SJCRH30 (cell line): ENCODE data around the gene SHKBP1. TPM values are rescaled to one million over a fixed set of nuclear protein-coding genes. Genes with fewer than 3 reads are reported as not detected.
"Not testable (repeated sequence)": the region's sequence is repeated elsewhere in the genome, so short reads cannot be mapped to it uniquely, and the experiment has no call there.

ENCODE experiments used
- DNase-seq, 2 experiments: peaks; one replicate each; pipeline ENCODE4 v3.0.0-alpha.2; 2015 to 2020
- H3K27ac ChIP-seq: fragments of 250-450 bp; sonication (Bioruptor Pico); 2 replicates; pipeline ENCODE4 v1.5.1; 2020; ENCODE audit warnings: mild to moderate bottlenecking, moderate library complexity
- H3K27me3 ChIP-seq: fragments of 250-450 bp; sonication (Bioruptor Pico); 2 replicates; pipeline ENCODE4 v1.5.1; 2020; ENCODE audit warnings: mild to moderate bottlenecking, moderate library complexity
- H3K36me3 ChIP-seq: fragments of 250-450 bp; sonication (Bioruptor Pico); 2 replicates; pipeline ENCODE4 v1.5.1; 2020; ENCODE audit warnings: mild to moderate bottlenecking, moderate library complexity
- H3K4me1 ChIP-seq: fragments of 250-450 bp; sonication (Bioruptor Pico); 2 replicates; pipeline ENCODE4 v1.5.1; 2020; ENCODE audit warnings: mild to moderate bottlenecking, moderate library complexity
- H3K4me3 ChIP-seq: fragments of 250-450 bp; sonication (Bioruptor Pico); 2 replicates; pipeline ENCODE4 v1.5.1; 2020; ENCODE audit warnings: mild to moderate bottlenecking, moderate library complexity
- H3K9me3 ChIP-seq: fragments of 250-450 bp; sonication (Bioruptor Pico); replicated peaks from 2 replicates; pipeline ENCODE4 v1.5.1; 2020; ENCODE audit warnings: mild to moderate bottlenecking, moderate library complexity
- total RNA-seq: library from RNA; depleted of rRNA; stranded (reverse); fragments of >200 nt; shearing (Covaris generic); gene quantifications from 2 replicates; pipeline ENCODE4 v1.2.3, GENCODE V29; 2014; rRNA removed

SHKBP1 gene, protein sequence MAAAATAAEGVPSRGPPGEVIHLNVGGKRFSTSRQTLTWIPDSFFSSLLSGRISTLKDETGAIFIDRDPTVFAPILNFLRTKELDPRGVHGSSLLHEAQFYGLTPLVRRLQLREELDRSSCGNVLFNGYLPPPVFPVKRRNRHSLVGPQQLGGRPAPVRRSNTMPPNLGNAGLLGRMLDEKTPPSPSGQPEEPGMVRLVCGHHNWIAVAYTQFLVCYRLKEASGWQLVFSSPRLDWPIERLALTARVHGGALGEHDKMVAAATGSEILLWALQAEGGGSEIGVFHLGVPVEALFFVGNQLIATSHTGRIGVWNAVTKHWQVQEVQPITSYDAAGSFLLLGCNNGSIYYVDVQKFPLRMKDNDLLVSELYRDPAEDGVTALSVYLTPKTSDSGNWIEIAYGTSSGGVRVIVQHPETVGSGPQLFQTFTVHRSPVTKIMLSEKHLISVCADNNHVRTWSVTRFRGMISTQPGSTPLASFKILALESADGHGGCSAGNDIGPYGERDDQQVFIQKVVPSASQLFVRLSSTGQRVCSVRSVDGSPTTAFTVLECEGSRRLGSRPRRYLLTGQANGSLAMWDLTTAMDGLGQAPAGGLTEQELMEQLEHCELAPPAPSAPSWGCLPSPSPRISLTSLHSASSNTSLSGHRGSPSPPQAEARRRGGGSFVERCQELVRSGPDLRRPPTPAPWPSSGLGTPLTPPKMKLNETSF
- 44.1 and 46.6 TPM in 2 replicates for total RNA-seq

- Histone ChIP-seq H3K27me3 (no peaks in the 10 kb centered on the region), H3K4me1 (no peaks in the 10 kb centered on the region), H3K9me3 (no peaks in the 10 kb centered on the region), H3K36me3 (peaks cover 6% of the 10 kb centered on the region), H3K27ac (peak within 1 kb of the TSS; percentile 46), H3K4me3 (peak within 1 kb of the TSS; percentile 75)
- peak; percentile 97 to 99 for DNase-seq
Observed at GRCh38 chr19:40576585-40577451, at the start of gene SHKBP1. SHKBP1 (plus strand) TSS chr19:40576873; CDS start chr19:40576900, 27 bp downstream.

- Histone ChIP-seq H3K27ac (no peak overlapping the region), H3K4me1 (0 out of 2 replicates have a peak, but pooled peaks cover 5% of the 10 kb centered on the region), H3K9me3 (no peaks in the 10 kb centered on the region), H3K36me3 (no peaks in the 10 kb centered on the region), H3K27me3 (peaks cover 22% of the 10 kb centered on the region; the same call in 1 of the 2 replicates), H3K4me3 (no peak overlapping the region)
- DNase-seq: no peak
Observed at GRCh38 chr19:40528078-40528477, 48.6 kb upstream of the SHKBP1 start.

- H3K36me3 ChIP-seq: no peaks in the 10 kb centered on the region
- 0 out of 2 replicates have a peak, but pooled peaks cover 5% of the 10 kb centered on the region for H3K4me1 ChIP-seq
Observed at GRCh38 chr19:40528533-40529092, 48.1 kb upstream of the SHKBP1 start.

GRCh38 chr19:40529093-40529954 is 47.3 kb upstream of the SHKBP1 start:
- no peaks in the 10 kb centered on the region for H3K9me3 ChIP-seq
- H3K27me3 ChIP-seq: peaks cover 22% of the 10 kb centered on the region; the same call in 1 of the 2 replicates
- H3K27ac ChIP-seq: no peak overlapping the region
- peak overlapping the region; percentile 49 for H3K4me3 ChIP-seq
- 0 out of 2 replicates have a peak, but pooled peaks cover 5% of the 10 kb centered on the region for H3K4me1 ChIP-seq
- peak; percentile 82 to 89 for DNase-seq
- H3K36me3 ChIP-seq: no peaks in the 10 kb centered on the region

More at GRCh38 chr19:40528533-40529092, 48.1 kb upstream of the SHKBP1 start:
- no peak for DNase-seq
- Histone ChIP-seq H3K27me3 (peaks cover 22% of the 10 kb centered on the region; the same call in 1 of the 2 replicates), H3K27ac (no peak overlapping the region), H3K4me3 (no peak overlapping the region), H3K9me3 (no peaks in the 10 kb centered on the region)

DNA sequence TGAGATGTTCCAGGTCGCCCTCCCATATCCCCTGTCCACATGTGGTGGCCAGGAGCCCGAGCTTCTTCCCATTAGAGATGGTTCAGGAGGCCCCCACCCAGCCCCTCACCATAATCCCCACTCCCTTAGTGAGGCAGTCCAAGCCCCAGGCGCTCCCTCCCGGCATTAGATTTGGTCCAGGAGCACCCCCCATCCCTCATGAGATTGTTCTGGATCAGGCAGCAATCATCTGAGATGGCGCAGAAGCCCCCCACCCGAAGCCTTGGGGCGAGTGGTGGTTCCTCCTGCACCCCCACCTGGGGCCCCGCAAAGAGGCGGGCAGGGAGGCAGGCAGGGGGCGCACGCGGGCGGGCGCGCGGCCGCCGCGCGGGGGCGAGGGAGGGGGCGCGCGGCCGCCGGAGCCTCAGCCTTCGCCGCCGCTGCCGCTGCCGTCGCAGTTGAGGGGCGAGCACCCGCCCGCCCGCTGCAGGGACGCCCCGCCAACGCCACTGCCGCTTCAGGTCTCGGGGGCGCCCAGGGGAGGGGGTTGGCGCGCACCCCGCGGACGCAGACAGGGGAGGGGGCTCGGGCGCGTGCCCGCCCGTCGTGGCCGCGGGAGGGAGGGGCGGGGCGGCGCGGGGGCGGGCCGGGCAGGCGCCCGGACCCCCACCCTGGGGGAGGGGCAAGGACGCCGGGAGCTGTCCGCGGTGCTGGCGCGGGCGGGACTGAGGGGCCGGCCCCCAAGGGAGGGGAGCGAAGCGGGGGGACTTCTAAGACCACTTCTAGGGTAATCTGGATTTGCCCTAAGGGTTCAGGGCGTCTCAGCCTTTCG is 46.4 kb upstream of the SHKBP1 start:
- Histone ChIP-seq H3K27me3 (peaks cover 15% of the 10 kb centered on the region; the same call in 1 of the 2 replicates), H3K36me3 (no peaks in the 10 kb centered on the region), H3K4me1 (0 out of 2 replicates have a peak, but pooled peaks cover 5% of the 10 kb centered on the region), H3K4me3 (no peak overlapping the region), H3K9me3 (no peaks in the 10 kb centered on the region), H3K27ac (no peak overlapping the region)
- peak in 1 of 2 experiments; percentile 47 for DNase-seq

- H3K27ac ChIP-seq: no peak overlapping the region
- H3K4me1 ChIP-seq: 0 out of 2 replicates have a peak, but pooled peaks cover 5% of the 10 kb centered on the region
- no peak overlapping the region for H3K4me3 ChIP-seq
- H3K9me3 ChIP-seq: no peaks in the 10 kb centered on the region
- H3K27me3 ChIP-seq: no peaks in the 10 kb centered on the region; the same call in 1 of the 2 replicates
- no peak for DNase-seq
- no peaks in the 10 kb centered on the region for H3K36me3 ChIP-seq
Observed at GRCh38 chr19:40533508-40533907, 43.2 kb upstream of the SHKBP1 start.

- Histone ChIP-seq H3K4me1 (0 out of 2 replicates have a peak, but pooled peaks cover 5% of the 10 kb centered on the region), H3K4me3 (no peak overlapping the region), H3K27me3 (no peaks in the 10 kb centered on the region), H3K9me3 (no peaks in the 10 kb centered on the region), H3K27ac (no peak overlapping the region), H3K36me3 (no peaks in the 10 kb centered on the region)
- no peak for DNase-seq
Observed at GRCh38 chr19:40534148-40534547, 42.5 kb upstream of the SHKBP1 start.

- H3K9me3 ChIP-seq: no peaks in the 10 kb centered on the region
- peaks cover 8% of the 10 kb centered on the region; the same call in 1 of the 2 replicates for H3K4me1 ChIP-seq
- H3K36me3 ChIP-seq: no peaks in the 10 kb centered on the region
- H3K4me3 ChIP-seq: no peak overlapping the region
- DNase-seq: no peak
- H3K27me3 ChIP-seq: no peaks in the 10 kb centered on the region
- no peak overlapping the region for H3K27ac ChIP-seq
Observed at GRCh38 chr19:40539070-40539469, 37.6 kb upstream of the SHKBP1 start.

GRCh38 chr19:40542202-40542859 is 34.3 kb upstream of the SHKBP1 start:
- peaks cover 7% of the 10 kb centered on the region; the same call in 1 of the 2 replicates for H3K9me3 ChIP-seq
- H3K36me3 ChIP-seq: no peaks in the 10 kb centered on the region
- peaks cover 8% of the 10 kb centered on the region; the same call in 1 of the 2 replicates for H3K4me1 ChIP-seq
- no peak overlapping the region for H3K4me3 ChIP-seq
- no peak overlapping the region for H3K27ac ChIP-seq
- no peaks in the 10 kb centered on the region; the same call in 1 of the 2 replicates for H3K27me3 ChIP-seq
- peak; percentile 90 for DNase-seq

DNA sequence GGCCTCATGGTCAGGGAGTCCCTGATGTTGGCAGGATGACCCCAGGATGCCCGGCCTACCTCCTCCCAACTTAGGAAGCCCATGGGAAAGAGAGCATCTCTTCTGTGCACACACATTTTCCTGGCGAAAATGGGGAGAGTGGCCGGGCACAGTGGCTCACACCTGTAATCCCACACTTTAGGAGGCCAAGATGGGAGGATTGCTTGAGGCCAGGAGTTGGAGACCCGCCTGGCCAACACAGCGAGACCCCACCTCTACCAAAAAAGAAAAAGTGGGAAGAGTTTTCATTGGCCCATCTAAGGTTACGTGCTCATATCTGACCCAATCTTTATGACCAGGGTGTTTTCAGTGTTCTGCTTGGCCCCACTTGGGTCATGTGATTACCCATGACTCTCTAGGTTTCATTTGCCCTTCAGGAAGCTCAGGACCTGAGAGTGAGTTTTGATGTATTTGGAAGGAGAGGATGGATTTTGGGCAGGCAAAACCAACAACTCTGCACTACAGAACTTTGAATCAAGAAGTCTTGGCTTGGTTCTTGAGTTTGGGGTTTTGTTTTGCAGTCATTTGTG is 33.6 kb upstream of the SHKBP1 start:
- no peak overlapping the region for H3K4me3 ChIP-seq
- peaks cover 7% of the 10 kb centered on the region; the same call in 1 of the 2 replicates for H3K9me3 ChIP-seq
- H3K27ac ChIP-seq: no peak overlapping the region
- no peak for DNase-seq
- H3K36me3 ChIP-seq: no peaks in the 10 kb centered on the region
- peaks cover 8% of the 10 kb centered on the region; the same call in 1 of the 2 replicates for H3K4me1 ChIP-seq
- H3K27me3 ChIP-seq: no peaks in the 10 kb centered on the region; the same call in 1 of the 2 replicates

DNA sequence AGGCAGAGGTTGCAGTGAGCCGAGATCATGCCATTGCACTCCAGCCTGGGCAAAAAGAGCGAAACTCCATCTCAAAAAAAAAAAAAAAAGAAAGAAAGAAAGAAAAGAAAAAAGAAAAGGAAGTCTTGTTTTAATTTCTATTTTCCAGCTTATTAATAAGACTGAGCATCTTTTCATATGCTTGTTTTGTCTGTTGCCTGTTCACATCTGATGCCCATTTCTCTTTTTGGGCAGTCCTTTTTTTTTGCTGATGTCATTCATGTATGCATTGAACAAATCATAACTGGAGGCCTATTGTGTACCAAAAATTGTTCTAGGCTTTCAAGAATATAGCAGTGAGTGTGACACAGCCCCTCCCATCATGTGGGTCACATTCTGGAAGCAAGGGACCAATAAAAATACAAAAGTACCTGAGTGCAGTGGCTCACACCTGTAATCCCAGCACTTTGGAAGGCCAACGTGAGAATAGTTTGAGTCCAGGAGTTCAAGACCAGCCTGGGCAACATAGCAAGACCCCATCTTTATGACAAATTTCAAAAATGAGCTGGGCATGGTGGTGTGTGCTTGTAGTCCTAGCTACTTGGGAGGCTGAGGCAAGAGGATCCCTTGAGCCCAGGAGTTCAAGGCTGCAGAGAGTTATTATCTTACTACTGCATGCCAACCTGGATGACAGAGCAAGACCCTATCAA is 30.4 kb upstream of the SHKBP1 start:
- H3K4me3 ChIP-seq, H3K27me3 ChIP-seq, DNase-seq, H3K36me3 ChIP-seq, H3K9me3 ChIP-seq, H3K4me1 ChIP-seq, H3K27ac ChIP-seq: not testable (repeated sequence)
